ENCODE data around the gene ZNF878.

Gene ZNF878

DNA sequence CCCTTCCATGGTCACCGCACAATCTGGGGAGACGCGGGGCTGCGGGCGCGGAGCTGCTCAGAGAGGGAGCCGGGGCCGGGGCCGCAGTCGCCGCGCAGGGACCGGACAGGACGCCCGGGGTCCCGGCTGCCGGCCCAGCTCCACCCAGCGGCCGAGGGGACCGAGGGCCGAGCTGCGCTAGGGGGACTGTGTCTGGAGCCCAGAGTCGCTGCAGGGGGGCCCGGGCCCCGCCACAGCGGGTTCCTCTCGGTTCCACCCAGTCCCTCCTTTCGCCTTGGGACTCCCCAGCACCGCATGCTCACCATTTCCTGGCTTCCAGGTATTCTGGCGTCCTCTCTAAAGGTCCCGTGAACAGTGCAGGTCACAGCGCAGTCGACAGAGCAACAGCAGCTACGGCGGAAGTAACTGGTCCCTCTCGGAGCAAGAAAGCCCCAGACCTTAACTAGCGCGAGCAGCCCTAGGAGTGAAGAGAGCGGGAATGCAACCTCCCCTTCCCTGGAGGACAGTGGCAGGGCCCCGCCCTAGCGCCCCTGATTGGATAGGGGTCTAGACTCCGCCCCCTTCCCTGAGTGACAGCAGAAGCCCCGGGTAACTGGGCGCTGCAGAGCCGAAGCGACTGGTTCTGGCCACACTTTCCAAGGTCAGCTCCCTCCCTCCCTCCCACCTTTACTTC is at the start of gene ZNF878:
TSS of gene ZNF878 (minus strand) at position 465 of the 673 bp plus-strand sequence. CDS start at position 305, 160 bp downstream.
- TF ChIP-seq, protein P1, sequence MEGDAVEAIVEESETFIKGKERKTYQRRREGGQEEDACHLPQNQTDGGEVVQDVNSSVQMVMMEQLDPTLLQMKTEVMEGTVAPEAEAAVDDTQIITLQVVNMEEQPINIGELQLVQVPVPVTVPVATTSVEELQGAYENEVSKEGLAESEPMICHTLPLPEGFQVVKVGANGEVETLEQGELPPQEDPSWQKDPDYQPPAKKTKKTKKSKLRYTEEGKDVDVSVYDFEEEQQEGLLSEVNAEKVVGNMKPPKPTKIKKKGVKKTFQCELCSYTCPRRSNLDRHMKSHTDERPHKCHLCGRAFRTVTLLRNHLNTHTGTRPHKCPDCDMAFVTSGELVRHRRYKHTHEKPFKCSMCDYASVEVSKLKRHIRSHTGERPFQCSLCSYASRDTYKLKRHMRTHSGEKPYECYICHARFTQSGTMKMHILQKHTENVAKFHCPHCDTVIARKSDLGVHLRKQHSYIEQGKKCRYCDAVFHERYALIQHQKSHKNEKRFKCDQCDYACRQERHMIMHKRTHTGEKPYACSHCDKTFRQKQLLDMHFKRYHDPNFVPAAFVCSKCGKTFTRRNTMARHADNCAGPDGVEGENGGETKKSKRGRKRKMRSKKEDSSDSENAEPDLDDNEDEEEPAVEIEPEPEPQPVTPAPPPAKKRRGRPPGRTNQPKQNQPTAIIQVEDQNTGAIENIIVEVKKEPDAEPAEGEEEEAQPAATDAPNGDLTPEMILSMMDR (IDR thresholded peaks at IDR 0.05; ENCODE audit: borderline replicate concordance, insufficient read depth, low read depth, low read length): peak; percentile 35; the same call in 1 of the 2 replicates
- peak within 1 kb of the TSS; percentile 84 for H3K4me3 ChIP-seq (ENCODE audit: low read depth, low read length)

DNA sequence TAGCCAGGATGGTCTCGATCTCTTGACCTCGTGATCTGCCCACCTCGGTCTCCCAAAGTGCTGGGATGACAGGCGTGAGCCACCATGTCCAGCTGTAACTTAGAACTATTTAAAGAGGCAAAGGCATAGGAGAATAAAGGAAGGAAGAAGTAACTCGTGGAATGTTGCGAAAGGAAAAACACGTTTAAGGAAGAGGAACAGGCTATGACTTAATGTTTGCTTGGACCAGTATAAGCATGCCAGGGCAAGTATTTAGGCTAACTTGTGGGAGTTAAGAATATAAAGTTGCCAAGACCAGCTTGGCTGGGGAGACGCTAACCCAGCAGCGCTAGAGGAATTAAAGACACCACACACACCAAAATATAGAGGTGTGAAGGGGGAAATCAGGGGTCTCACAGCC is 45.3 kb upstream of the ZNF878 start:
- TF ChIP-seq, protein P1 (IDR thresholded peaks at IDR 0.05; ENCODE audit: borderline replicate concordance, insufficient read depth, low read depth, low read length): no peak
- no peak overlapping the region for H3K4me3 ChIP-seq (ENCODE audit: low read depth, low read length)

DNA sequence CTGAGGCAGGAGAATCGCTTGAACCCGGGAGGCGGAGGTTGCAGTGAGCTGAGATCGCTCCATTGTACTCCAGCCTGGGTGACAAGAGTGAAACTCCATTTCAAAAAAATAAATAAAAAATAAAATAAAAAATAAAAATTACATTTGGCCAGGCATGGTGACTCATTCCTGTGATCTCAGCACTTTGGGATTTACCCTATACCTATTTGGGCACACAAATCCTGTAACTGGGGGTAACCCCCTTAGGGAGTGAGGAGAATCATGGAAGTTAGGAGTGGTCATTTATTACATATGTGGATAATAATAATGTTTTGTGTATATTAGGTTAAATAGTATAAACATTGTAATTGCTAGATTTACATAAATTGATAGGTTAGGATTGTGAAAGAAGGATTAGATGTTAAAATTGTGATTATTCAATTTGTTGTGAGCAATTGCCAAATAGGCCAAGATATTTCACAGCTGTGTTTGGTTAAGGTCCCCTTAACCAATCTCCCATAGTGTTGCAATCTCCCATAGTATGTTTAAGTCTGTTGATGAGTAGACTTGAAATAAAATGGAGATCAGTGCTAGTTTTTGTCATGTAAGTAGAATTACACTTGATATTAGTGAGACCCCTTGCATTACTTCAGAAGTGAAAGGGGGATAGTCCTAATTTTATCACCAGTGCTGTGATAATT is 42.5 kb upstream of the ZNF878 start:
- no peak overlapping the region for H3K4me3 ChIP-seq (ENCODE audit: low read depth, low read length)
- TF ChIP-seq, protein P1 (IDR thresholded peaks at IDR 0.05; ENCODE audit: borderline replicate concordance, insufficient read depth, low read depth, low read length): no peak

DNA sequence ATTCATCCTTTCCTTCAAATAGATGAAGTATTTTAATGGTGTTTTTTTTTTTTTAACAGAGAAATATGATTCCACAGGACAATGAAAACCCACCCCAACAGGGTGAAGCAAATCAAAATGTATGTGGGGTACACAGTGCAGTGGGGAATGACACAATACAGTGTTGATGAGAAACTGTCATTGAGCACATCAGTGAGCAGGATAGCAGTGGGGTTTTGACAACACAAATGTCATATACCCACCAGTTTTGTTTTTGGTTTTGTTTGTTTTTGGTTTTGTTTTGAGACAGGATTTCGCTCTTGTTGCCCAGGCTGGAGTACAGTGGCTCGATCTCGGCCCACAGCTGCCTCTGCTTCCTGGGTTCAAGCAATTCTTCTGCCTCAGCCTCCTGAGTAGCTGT is 41.0 kb upstream of the ZNF878 start:
- TF ChIP-seq, protein P1 (IDR thresholded peaks at IDR 0.05; ENCODE audit: borderline replicate concordance, insufficient read depth, low read depth, low read length): no peak
- no peak overlapping the region for H3K4me3 ChIP-seq (ENCODE audit: low read depth, low read length)

DNA sequence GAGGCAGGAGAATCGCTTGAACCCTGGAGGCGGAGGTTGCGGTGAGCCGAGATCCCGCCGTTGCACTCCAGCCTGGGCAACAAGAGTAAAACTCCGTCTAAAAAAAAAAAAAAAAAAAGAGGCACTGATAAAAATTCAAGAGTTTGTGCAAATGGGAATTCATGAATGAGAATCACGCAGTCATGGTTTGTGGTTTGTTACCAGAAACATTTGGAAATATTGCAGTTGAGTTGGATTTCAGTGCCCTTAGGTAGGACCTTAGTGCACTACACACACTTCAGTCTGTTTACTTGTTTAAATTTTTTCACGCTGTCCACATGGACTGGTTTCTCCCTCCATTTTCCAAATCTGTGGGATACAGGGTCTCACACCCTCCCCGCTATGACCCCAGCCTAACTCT is 40.2 kb upstream of the ZNF878 start:
- H3K4me3 ChIP-seq (ENCODE audit: low read depth, low read length): peak overlapping the region; percentile 65
- TF ChIP-seq, protein P1 (IDR thresholded peaks at IDR 0.05; ENCODE audit: borderline replicate concordance, insufficient read depth, low read depth, low read length): no peak

DNA sequence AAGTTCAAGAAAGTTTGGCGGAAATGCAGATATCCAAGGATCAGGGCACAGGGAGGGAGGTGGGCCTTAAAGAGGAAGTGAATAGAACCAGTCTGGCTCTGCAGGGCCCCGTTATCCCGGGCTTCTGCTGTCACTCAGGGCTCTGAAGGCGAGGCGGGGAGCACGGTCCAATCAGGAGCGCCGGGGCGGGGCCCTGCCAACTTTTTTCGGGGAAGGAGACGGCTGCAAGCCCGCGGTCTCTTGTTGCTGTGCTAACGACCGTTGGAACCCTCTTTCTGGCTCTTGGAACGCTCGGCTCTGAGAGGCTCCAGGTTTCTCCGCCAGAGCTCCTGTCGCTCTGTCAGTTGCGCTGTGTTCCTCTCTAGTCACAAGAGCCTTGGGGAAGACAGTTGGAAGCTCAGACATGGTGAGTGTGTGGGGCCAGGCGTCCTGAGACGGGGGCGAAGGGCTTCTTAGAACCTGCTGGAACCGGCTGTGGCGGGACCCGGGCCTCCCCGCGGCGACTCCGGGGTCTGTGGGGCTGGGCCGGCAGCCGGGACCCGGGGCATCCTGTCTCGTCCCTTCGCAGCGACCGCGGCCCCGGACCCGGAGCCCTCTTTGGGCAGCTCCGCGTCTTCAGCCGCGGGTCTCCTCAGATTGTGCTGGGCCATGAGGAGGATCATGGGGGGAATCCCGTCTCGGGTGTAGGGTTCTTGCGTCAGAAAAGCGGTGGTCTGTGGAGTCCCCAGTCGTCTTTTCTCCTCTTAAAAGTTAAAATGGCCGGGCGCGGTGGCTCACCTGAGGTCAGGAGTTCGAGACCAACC is 39.5 kb upstream of the ZNF878 start:
- peak overlapping the region; percentile 65 for H3K4me3 ChIP-seq (ENCODE audit: low read depth, low read length)
- TF ChIP-seq, protein P1 (IDR thresholded peaks at IDR 0.05; ENCODE audit: borderline replicate concordance, insufficient read depth, low read depth, low read length): no peak

Data from GM12875 (cell line).